Caco-2 (cell line): ENCODE results near the gene THADA. TPM values are rescaled to one million over a fixed set of nuclear protein-coding genes. Genes with fewer than 3 reads are reported as not detected.

Source experiments
- BruUV-seq: library from RNA; stranded (reverse); fragments of 400-500 nt; replicated peaks from 2 replicates; lab custom pipeline; 2021; lab: Mats Ljungman, UMichigan
- CTCF ChIA-PET: fragments of 300-600 bp; sonication (Branson Sonifier 250); formaldehyde crosslinking; loops from one replicate; lab custom pipeline; 2022; ENCODE audit warnings: antibody characterized with exemption; lab: Charles Lee
- POLR2A ChIA-PET: fragments of 300-600 bp; sonication (Branson Sonifier 250); formaldehyde crosslinking; loops from one replicate; lab custom pipeline; 2022; ENCODE audit warnings: antibody characterized with exemption; lab: Charles Lee
- DNase-seq, 2 experiments: peaks; one replicate each; pipeline versions ENCODE4 v3.0.0 to v3.0.0-alpha.2; 2020 to 2022
- H3K27me3 ChIP-seq: replicated peaks from 2 replicates; pipeline ENCODE4 v1.6.0; 2011; ENCODE audit warnings: low read length; ENCODE audit not compliant: control insufficient read depth, insufficient read depth
- H3K36me3 ChIP-seq: 2 replicates; pipeline ENCODE4 v1.5.1; 2011; ENCODE audit warnings: low read length; ENCODE audit not compliant: control insufficient read depth, insufficient read depth
- H3K4me1 ChIP-seq: fragments of 250-450 bp; sonication (Bioruptor Pico); 2 replicates; pipeline ENCODE4 v1.5.1; 2020; ENCODE audit warnings: mild to moderate bottlenecking
- H3K4me3 ChIP-seq: 2 replicates; pipeline ENCODE4 v1.5.1; 2011; ENCODE audit warnings: low read depth, mild to moderate bottlenecking, control low read depth, low read length
- H3K9me3 ChIP-seq: fragments of 250-450 bp; sonication (Bioruptor Pico); 2 replicates; pipeline ENCODE4 v1.5.1; 2020; ENCODE audit warnings: mild to moderate bottlenecking, moderate library complexity
- H3K27ac Mint-ChIP-seq: one replicate; pipeline ENCODE4 v1.8.0; 2022; ENCODE audit warnings: mixed read lengths; ENCODE audit not compliant: unreplicated experiment
- H3K27me3 Mint-ChIP-seq: one replicate; pipeline ENCODE4 v1.8.0; 2022; ENCODE audit warnings: mixed read lengths; ENCODE audit not compliant: insufficient read depth, unreplicated experiment
- H3K36me3 Mint-ChIP-seq: one replicate; pipeline ENCODE4 v1.8.0; 2022; ENCODE audit warnings: mild to moderate bottlenecking, mixed read lengths; ENCODE audit not compliant: insufficient read depth, unreplicated experiment
- H3K4me1 Mint-ChIP-seq: one replicate; pipeline ENCODE4 v1.8.0; 2022; ENCODE audit warnings: low read depth, mixed read lengths; ENCODE audit not compliant: unreplicated experiment
- H3K4me3 Mint-ChIP-seq: one replicate; pipeline ENCODE4 v1.8.0; 2022; ENCODE audit warnings: mild to moderate bottlenecking, moderate library complexity, mixed read lengths; ENCODE audit not compliant: unreplicated experiment
- H3K9me3 Mint-ChIP-seq: one replicate; pipeline ENCODE4 v1.8.0; 2022; ENCODE audit warnings: mixed read lengths; ENCODE audit not compliant: unreplicated experiment
- CTCF ChIP-seq, 2 experiments: fragments of 200-600 bp in 1 of 2; IDR thresholded peaks; 1 replicate in 1 of 2; 2 replicates in 1 of 2; pipeline versions ENCODE4 v1.5.1 to v1.8.0; 2011 to 2022; ENCODE audit warnings: antibody characterized with exemption in 1 of 2, control low read depth in 1 of 2, inconsistent platforms in 1 of 2, low read depth in 1 of 2, low read length in 1 of 2, mild to moderate bottlenecking in 1 of 2, moderate library complexity in 1 of 2; ENCODE audit not compliant: insufficient read depth in 1 of 2, severe bottlenecking in 1 of 2, unreplicated experiment in 1 of 2
- intact Hi-C: fragments of 100-400 bp; cut with micrococcal nuclease; formaldehyde crosslinking; loops from one replicate; pipeline ENCODE4 v1.10.0; 2022; ENCODE audit not compliant: unreplicated experiment
- total RNA-seq: library from RNA; stranded (reverse); gene quantifications from 2 replicates; pipeline ENCODE4 v1.2.3, GENCODE V29; 2022

THADA gene
- total RNA-seq, 1 experiment from 2014 or later = 33.8 TPM

- Histone ChIP-seq H3K27me3 (no peaks in the 10 kb centered on the region), H3K4me1 (peaks cover 29% of the 10 kb centered on the region), H3K36me3 (no peaks in the 10 kb centered on the region), H3K4me3 (no peak overlapping the region), H3K9me3 (no peaks in the 10 kb centered on the region)
- H3K4me3 Mint-ChIP-seq = no peak overlapping the region
- H3K9me3 Mint-ChIP-seq = no peaks in the 10 kb centered on the region
- no peaks in the 10 kb centered on the region for H3K27me3 Mint-ChIP-seq
- H3K27ac Mint-ChIP-seq = no peak overlapping the region
- BruUV-seq = no TSS peak
- ChIA-PET CTCF (interaction anchor here (1.0 kb wide), 1 partner anchor 100 kb away, joined by 3 read pairs; no protein-coding TSS in a partner anchor), POLR2A (interaction anchor here (0.6 kb wide), 1 partner anchor 642 kb away, joined by 4 read pairs; no protein-coding TSS in a partner anchor)
- intact Hi-C loops = no loop called here
- DNase-seq = no peak
- no peaks in the 10 kb centered on the region for H3K36me3 Mint-ChIP-seq
- H3K4me1 Mint-ChIP-seq = peaks cover 36% of the 10 kb centered on the region
- no peak for TF ChIP-seq CTCF (IDR thresholded peaks at IDR 0.05; ENCODE audit: insufficient read depth in 1 of 2, low read depth in 1 of 2, low read length in 1 of 2, severe bottlenecking in 1 of 2, unreplicated experiment in 1 of 2)
Observed at GRCh38 chr2:43345872-43346271, 250.0 kb downstream of the THADA start.

- H3K27me3 ChIP-seq = no peaks in the 10 kb centered on the region
- no TSS peak for BruUV-seq
- peaks cover 36% of the 10 kb centered on the region for H3K4me1 Mint-ChIP-seq
- POLR2A ChIA-PET = interaction anchor here (0.6 kb wide), 1 partner anchor 643 kb away, joined by 4 read pairs; no protein-coding TSS in a partner anchor
- no peaks in the 10 kb centered on the region for H3K36me3 ChIP-seq
- no peak for DNase-seq
- no peaks in the 10 kb centered on the region for H3K9me3 ChIP-seq
- peaks cover 25% of the 10 kb centered on the region for H3K4me1 ChIP-seq
- H3K36me3 Mint-ChIP-seq = no peaks in the 10 kb centered on the region
- H3K9me3 Mint-ChIP-seq = no peaks in the 10 kb centered on the region
- H3K4me3 Mint-ChIP-seq = no peak overlapping the region
- no peaks in the 10 kb centered on the region for H3K27me3 Mint-ChIP-seq
- H3K27ac Mint-ChIP-seq = no peak overlapping the region
- intact Hi-C loops = no loop called here
- TF ChIP-seq CTCF (IDR thresholded peaks at IDR 0.05; ENCODE audit: insufficient read depth in 1 of 2, low read depth in 1 of 2, low read length in 1 of 2, severe bottlenecking in 1 of 2, unreplicated experiment in 1 of 2) = no peak
- no peak overlapping the region for H3K4me3 ChIP-seq
- CTCF ChIA-PET = interaction anchor here (1.0 kb wide), 1 partner anchor 101 kb away, joined by 3 read pairs; no protein-coding TSS in a partner anchor
Observed at GRCh38 chr2:43345391-43345813, 250.4 kb downstream of the THADA start.

GRCh38 chr2:43344868-43345373 lies 250.9 kb downstream of the THADA start:
- Mint-ChIP-seq H3K9me3 (no peaks in the 10 kb centered on the region), H3K36me3 (no peaks in the 10 kb centered on the region), H3K27me3 (no peaks in the 10 kb centered on the region), H3K4me3 (no peak overlapping the region), H3K27ac (no peak overlapping the region), H3K4me1 (peaks cover 31% of the 10 kb centered on the region)
- Histone ChIP-seq H3K4me1 (peaks cover 20% of the 10 kb centered on the region), H3K27me3 (no peaks in the 10 kb centered on the region), H3K4me3 (no peak overlapping the region), H3K36me3 (no peaks in the 10 kb centered on the region), H3K9me3 (no peaks in the 10 kb centered on the region)
- intact Hi-C loops = no loop called here
- ChIA-PET POLR2A (no interaction called here), CTCF (no interaction called here)
- no peak for DNase-seq
- TF ChIP-seq CTCF (IDR thresholded peaks at IDR 0.05; ENCODE audit: insufficient read depth in 1 of 2, low read depth in 1 of 2, low read length in 1 of 2, severe bottlenecking in 1 of 2, unreplicated experiment in 1 of 2) = no peak
- no TSS peak for BruUV-seq
